HG02678 (cell line): ENCODE data around the gene MEGF10.

ENCODE experiments used
- ATAC-seq: cut with Tn5 transposase; IDR thresholded peaks from one replicate; pipeline ENCODE4 v1.9.1; 2021; ENCODE audit warnings: mild to moderate bottlenecking, moderate library complexity; ENCODE audit not compliant: unreplicated experiment

MEGF10 gene

GRCh38 chr5:127409246-127409917 lies 118.8 kb downstream of the MEGF10 start:
- ATAC-seq, result no peak

- peak; percentile 42 for ATAC-seq
These were observed 119.5 kb downstream of the MEGF10 start for GRCh38 chr5:127409921-127410675.

- ATAC-seq, result no peak
These were observed 120.4 kb downstream of the MEGF10 start for GRCh38 chr5:127410959-127411358.

- no peak for ATAC-seq
These were observed 120.8 kb downstream of the MEGF10 start for GRCh38 chr5:127411381-127411780.

GRCh38 chr5:127412698-127413097 lies 122.1 kb downstream of the MEGF10 start:
- ATAC-seq, result no peak

- ATAC-seq, result no peak
These were observed 124.4 kb downstream of the MEGF10 start for GRCh38 chr5:127415034-127415433.

GRCh38 chr5:127416906-127417305 lies 126.3 kb downstream of the MEGF10 start:
- ATAC-seq, result no peak

GRCh38 chr5:127417528-127417927 lies 126.9 kb downstream of the MEGF10 start:
- ATAC-seq, result no peak

- ATAC-seq, result no peak
These were observed 127.8 kb downstream of the MEGF10 start for GRCh38 chr5:127418367-127418766.

- ATAC-seq, result no peak
These were observed 128.5 kb downstream of the MEGF10 start for GRCh38 chr5:127418974-127419682.

GRCh38 chr5:127419683-127420257 lies 129.2 kb downstream of the MEGF10 start:
- no peak for ATAC-seq

GRCh38 chr5:127420758-127421157 lies 130.2 kb downstream of the MEGF10 start:
- ATAC-seq, result no peak

GRCh38 chr5:127421471-127421870 lies 130.9 kb downstream of the MEGF10 start:
- no peak for ATAC-seq

- ATAC-seq, result peak; percentile 67
These were observed 132.7 kb downstream of the MEGF10 start for GRCh38 chr5:127423173-127423798.

- ATAC-seq, result no peak
These were observed 134.4 kb downstream of the MEGF10 start for GRCh38 chr5:127425037-127425436.

GRCh38 chr5:127425868-127426267 lies 135.3 kb downstream of the MEGF10 start:
- no peak for ATAC-seq

- no peak for ATAC-seq
These were observed 136.1 kb downstream of the MEGF10 start for GRCh38 chr5:127426661-127427060.

GRCh38 chr5:127428276-127428675 lies 137.7 kb downstream of the MEGF10 start:
- ATAC-seq, result no peak

- no peak for ATAC-seq
These were observed 138.2 kb downstream of the MEGF10 start for GRCh38 chr5:127428748-127429147.

- ATAC-seq, result no peak
These were observed 139.3 kb downstream of the MEGF10 start for GRCh38 chr5:127429928-127430327.

GRCh38 chr5:127430627-127431026 lies 140.0 kb downstream of the MEGF10 start:
- ATAC-seq, result no peak
